ENCODE data around the gene AUP1.
"Not testable (repeated sequence)": the region's sequence is repeated elsewhere in the genome, so short reads cannot be mapped to it uniquely, and the experiment has no call there.

AUP1 gene

DNA sequence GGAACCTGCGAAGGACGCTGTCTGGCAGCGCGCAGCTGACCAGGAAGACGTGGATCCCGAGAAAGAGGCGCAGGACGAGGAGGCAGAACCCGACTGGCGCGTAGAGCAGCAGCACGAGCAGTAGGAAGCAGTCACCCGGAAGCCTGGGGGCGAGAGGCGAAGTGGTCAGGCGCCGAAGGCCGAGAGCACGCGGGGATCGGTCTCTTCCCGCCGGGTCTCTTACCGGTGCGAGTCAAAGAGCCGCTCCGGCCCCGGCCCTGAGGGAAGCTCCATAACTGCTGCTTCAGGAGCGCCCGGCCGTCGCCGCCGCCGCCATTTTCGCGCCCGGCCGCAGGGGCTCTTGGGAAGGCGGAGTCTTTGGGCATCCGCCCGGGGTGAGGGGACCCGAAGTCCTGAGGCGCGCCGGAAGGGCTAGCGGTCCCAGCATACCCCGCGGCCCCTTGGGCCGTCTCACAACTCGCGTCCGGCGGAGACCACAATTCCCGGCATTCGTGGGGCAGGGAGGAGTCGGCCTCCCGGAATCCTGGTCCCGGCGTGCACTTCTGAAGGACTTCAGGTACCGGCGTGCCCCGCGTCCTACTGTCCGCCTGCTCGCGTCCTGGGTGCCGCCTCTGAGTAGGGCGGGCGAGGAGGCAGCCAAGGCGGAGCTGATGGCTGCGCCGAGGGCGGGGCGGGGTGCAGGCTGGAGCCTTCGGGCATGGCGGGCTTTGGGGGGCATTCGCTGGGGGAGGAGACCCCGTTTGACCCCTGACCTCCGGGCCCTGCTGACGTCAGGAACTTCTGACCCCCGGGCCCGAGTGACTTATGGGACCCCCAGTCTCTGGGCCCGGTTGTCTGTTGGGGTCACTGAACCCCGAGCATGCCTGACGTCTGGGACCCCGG, at the start of gene AUP1, which contains the start of gene HTRA2:
Gene AUP1, minus strand, starts transcription at position 350 of the 882 bp plus-strand sequence. Its CDS starts 77 bp downstream, at position 273.
Gene HTRA2, plus strand, starts transcription at position 577 of the 882 bp plus-strand sequence. Its CDS starts 74 bp downstream, at position 651.
- peak; percentile 98 to 99 for DNase-seq

GRCh38 chr2:74578408-74578807, 48.9 kb upstream of the AUP1 start:
- DNase-seq = no peak

GRCh38 chr2:74577448-74577847, 47.9 kb upstream of the AUP1 start:
- peak; percentile 76 to 86 for DNase-seq

DNA sequence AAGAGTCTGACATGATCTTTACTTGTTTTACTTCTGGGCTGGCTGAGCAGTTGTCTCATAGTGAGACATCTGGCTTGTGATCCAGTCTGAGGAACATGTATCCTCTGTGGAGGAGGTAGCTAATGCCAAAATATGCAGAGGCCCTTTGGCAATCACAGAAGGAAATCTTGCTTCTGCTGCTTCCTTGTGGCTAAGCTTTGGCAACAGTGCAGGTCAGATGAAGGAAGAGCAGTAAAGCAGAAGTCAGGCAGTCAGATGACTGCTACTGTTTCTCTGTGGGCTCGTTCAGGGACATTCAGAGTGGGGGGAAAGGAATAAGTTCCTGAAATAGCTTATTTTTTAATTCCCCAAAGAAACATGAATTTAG, 47.3 kb upstream of the AUP1 start:
- DNase-seq = peak; percentile 97 to 99

DNA sequence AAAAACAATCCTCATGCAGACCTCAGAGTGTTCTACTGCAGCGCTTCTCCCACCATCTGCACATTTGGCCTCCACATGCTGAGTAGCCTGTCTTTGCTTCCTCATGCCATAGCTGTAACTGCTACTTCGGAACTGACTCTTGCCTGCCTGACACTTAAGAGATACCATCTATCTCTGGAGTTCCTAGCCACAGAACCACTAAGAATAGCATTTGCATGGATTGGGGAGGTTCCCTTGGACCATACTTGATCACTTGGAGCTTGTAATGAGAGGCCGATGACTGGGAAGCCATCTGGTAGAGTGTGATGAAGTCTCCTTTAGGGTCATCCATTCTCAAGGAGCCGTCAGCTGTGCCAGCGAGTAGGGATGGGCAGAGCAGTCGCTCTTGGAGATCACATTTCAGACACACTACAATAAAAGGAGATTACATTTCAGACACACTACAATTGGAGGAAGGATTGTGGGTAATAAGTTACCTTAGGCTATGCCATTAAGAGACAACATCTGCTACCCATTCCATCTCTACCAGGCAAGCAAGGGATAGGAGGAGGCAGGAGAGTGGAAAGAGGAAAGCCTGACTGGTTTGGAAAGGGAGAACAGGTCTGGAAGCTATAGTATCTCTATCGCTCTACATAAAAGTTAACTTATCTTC, 46.8 kb upstream of the AUP1 start:
- DNase-seq = no peak

- no peak for DNase-seq
These were observed 45.8 kb upstream of the AUP1 start for GRCh38 chr2:74575320-74575719.

- peak; percentile 90 for DNase-seq
These were observed 44.4 kb upstream of the AUP1 start for GRCh38 chr2:74573747-74574562.

GRCh38 chr2:74572178-74572925, 42.8 kb upstream of the AUP1 start:
- no peak for DNase-seq

- DNase-seq = no peak
These were observed 41.6 kb upstream of the AUP1 start for GRCh38 chr2:74571058-74571457.

GRCh38 chr2:74569686-74570085, 40.2 kb upstream of the AUP1 start:
- no peak for DNase-seq

DNA sequence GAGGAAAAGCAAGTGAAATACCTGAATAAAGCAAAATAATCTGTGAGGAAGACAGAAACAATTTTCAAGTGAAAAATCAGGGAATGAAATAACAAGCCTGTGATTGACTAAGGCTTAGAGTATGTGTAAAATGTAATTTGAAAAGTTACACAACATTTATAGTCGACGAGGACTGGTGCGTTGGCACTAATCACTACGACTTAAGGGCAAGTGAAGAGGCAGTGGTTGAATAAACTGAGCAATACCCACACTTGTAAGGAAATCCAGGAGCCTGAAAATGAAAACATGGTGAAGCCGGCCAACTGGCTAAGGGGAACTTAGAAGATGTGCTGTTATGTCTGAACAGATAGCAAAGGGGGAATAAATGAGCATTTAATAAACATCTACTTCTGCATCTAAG, 38.4 kb upstream of the AUP1 start:
- no peak for DNase-seq

- DNase-seq = peak in 1 of 2 experiments; percentile 17
These were observed 37.2 kb upstream of the AUP1 start for GRCh38 chr2:74566754-74567085.

DNA sequence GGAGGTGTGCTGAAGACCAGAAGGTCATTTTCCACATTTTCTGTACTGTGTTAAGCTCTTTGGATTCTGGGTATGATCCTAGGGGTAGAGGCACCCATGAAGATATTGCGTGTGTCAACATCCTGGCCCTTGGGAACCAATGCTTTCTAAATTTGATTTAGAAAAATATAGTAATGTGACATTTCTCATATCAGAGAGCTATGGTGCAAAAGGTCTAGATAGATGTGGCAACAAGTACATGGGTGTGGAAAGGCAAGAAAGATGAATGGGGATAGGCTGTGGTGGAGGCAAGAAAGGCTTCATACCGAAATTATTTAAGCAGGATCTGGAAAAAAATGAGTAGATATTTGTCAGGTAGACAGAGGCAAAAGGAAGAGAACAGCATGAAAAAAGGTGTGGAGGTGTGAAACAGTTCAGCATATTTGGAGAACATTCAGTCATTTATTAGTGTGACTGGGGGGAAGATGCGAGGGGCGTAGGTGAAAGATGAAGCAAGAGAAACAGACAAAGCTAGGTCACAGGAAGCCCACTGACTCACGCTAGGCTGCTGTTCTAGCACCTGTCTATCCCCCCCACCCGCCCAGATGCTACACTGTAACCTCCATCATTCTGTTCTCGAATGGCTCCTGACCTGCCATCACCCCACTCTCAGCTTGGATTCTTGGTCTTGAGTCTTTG, 36.7 kb upstream of the AUP1 start:
- no peak for DNase-seq

- DNase-seq = no peak
These were observed 34.7 kb upstream of the AUP1 start for GRCh38 chr2:74564222-74564621.

- DNase-seq = no peak
These were observed 32.7 kb upstream of the AUP1 start for GRCh38 chr2:74562126-74562775.

DNA sequence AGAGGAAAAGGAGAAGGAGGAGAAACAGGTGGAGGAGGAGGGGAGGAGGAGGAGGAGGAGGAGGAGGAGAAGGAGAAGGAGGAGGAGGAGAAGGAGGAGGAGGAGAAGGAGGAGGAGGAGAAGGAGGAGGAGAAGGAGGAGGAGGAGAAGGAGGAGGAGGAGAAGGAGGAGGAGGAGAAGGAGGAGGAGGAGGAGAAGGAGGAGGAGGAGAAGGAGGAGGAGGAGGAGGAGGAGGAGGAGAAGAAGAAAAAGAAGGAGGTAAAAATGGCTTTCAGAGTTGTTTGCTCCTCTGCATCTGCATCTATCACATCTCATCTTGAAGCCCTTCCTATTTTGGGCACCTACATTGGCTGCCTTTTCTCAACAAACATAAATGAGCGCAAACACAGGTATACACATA, 31.5 kb upstream of the AUP1 start:
- DNase-seq = not testable (repeated sequence)

GRCh38 chr2:74560591-74560990, 31.1 kb upstream of the AUP1 start:
- no peak for DNase-seq

DNA sequence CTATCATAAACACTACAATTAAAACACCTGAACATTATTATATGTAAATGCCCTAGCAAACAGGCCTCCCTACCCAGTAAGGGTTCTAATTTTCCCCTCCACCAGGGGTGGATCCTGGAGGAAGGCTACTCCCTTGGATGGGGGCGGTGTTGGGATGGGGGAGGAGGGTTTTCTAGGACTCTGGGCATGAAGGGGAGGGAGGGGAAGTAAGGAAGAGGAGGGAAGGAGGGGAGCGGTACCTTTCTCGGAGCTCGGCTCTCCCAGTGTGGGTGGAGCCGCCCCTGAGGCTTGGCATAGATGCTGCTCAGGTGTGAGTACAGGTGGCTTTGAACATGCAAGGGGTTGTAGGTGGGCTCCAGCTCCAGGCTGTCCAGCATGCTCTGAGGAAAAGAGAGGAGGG, 30.4 kb upstream of the AUP1 start:
- DNase-seq = no peak

GRCh38 chr2:74558284-74559230, 29.1 kb upstream of the AUP1 start:
- peak; percentile 26 to 55 for DNase-seq

GRCh38 chr2:74556831-74557370, 27.4 kb upstream of the AUP1 start:
- DNase-seq = no peak
